WTC11 (cell line): ENCODE results near the gene LHPP.

ENCODE experiments used
- HMGXB4 ChIP-seq: sonication (generic); formaldehyde crosslinking; IDR thresholded peaks from 2 replicates; pipeline ENCODE4 v1.8.1; 2023; ENCODE audit warnings: mild to moderate bottlenecking, moderate library complexity, missing genetic modification reagents
- JUN ChIP-seq: sonication (generic); formaldehyde crosslinking; IDR thresholded peaks from 2 replicates; pipeline ENCODE4 v1.8.0; 2023; ENCODE audit warnings: mild to moderate bottlenecking, missing genetic modification reagents
- NFE2L1 ChIP-seq: sonication (generic); formaldehyde crosslinking; IDR thresholded peaks from 2 replicates; pipeline ENCODE4 v1.8.1; 2023; ENCODE audit warnings: missing genetic modification reagents
- NR1H2 ChIP-seq: sonication (generic); formaldehyde crosslinking; IDR thresholded peaks from 2 replicates; pipeline ENCODE4 v1.9.0; 2021; ENCODE audit warnings: mild to moderate bottlenecking, moderate library complexity, missing genetic modification reagents
- NR3C1 ChIP-seq: sonication (generic); formaldehyde crosslinking; conservative IDR thresholded peaks from 2 replicates; pipeline ENCODE4 v1.8.1; 2023; ENCODE audit warnings: low read depth, mild to moderate bottlenecking, missing genetic modification reagents
- STAT6 ChIP-seq: sonication (generic); formaldehyde crosslinking; conservative IDR thresholded peaks from 2 replicates; pipeline ENCODE4 v1.8.1; 2023; ENCODE audit warnings: mild to moderate bottlenecking, low read depth, missing genetic modification reagents, moderate library complexity
- ZNF512 ChIP-seq: sonication (generic); formaldehyde crosslinking; IDR thresholded peaks from 2 replicates; pipeline ENCODE4 v1.8.1; 2022; ENCODE audit warnings: missing genetic modification reagents, borderline replicate concordance
- TF ChIP-seq, protein P1 (sequence below): fragments of 200-600 bp; IDR thresholded peaks from 2 replicates; pipeline ENCODE4 v1.8.0; 2022; ENCODE audit warnings: antibody characterized with exemption
- TF ChIP-seq, protein P2 (sequence below): sonication (generic); formaldehyde crosslinking; IDR thresholded peaks from 2 replicates; pipeline ENCODE4 v1.8.1; 2023; ENCODE audit warnings: mild to moderate bottlenecking, missing genetic modification reagents, moderate library complexity
- TF ChIP-seq, protein P3 (sequence below): sonication (generic); formaldehyde crosslinking; conservative IDR thresholded peaks from 2 replicates; pipeline ENCODE4 v1.8.1; 2022; ENCODE audit warnings: mild to moderate bottlenecking, missing genetic modification reagents
- TF ChIP-seq, protein P4 (sequence below): sonication (generic); formaldehyde crosslinking; IDR thresholded peaks from 2 replicates; pipeline ENCODE4 v1.8.0; 2022; ENCODE audit warnings: mild to moderate bottlenecking, missing genetic modification reagents
- TF ChIP-seq, protein P5 (sequence below): sonication (generic); formaldehyde crosslinking; IDR thresholded peaks from 2 replicates; pipeline ENCODE4 v1.8.1; 2023; ENCODE audit warnings: mild to moderate bottlenecking, missing genetic modification reagents, borderline replicate concordance

GRCh38 chr10:124497196-124497881, 35.7 kb downstream of the LHPP start:
- no peak for TF ChIP-seq JUN
- no peak for TF ChIP-seq ZNF512 (CRISPR knock-in tag)
- TF ChIP-seq, protein P1, sequence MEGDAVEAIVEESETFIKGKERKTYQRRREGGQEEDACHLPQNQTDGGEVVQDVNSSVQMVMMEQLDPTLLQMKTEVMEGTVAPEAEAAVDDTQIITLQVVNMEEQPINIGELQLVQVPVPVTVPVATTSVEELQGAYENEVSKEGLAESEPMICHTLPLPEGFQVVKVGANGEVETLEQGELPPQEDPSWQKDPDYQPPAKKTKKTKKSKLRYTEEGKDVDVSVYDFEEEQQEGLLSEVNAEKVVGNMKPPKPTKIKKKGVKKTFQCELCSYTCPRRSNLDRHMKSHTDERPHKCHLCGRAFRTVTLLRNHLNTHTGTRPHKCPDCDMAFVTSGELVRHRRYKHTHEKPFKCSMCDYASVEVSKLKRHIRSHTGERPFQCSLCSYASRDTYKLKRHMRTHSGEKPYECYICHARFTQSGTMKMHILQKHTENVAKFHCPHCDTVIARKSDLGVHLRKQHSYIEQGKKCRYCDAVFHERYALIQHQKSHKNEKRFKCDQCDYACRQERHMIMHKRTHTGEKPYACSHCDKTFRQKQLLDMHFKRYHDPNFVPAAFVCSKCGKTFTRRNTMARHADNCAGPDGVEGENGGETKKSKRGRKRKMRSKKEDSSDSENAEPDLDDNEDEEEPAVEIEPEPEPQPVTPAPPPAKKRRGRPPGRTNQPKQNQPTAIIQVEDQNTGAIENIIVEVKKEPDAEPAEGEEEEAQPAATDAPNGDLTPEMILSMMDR = no peak
- TF ChIP-seq, protein P2, sequence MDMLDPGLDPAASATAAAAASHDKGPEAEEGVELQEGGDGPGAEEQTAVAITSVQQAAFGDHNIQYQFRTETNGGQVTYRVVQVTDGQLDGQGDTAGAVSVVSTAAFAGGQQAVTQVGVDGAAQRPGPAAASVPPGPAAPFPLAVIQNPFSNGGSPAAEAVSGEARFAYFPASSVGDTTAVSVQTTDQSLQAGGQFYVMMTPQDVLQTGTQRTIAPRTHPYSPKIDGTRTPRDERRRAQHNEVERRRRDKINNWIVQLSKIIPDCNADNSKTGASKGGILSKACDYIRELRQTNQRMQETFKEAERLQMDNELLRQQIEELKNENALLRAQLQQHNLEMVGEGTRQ (CRISPR knock-in tag) = no peak
- no peak for TF ChIP-seq NR3C1 (CRISPR knock-in tag)
- TF ChIP-seq, protein P3, sequence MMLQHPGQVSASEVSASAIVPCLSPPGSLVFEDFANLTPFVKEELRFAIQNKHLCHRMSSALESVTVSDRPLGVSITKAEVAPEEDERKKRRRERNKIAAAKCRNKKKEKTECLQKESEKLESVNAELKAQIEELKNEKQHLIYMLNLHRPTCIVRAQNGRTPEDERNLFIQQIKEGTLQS (CRISPR knock-in tag) = no peak
- TF ChIP-seq STAT6 = no peak
- no peak for TF ChIP-seq NR1H2 (CRISPR knock-in tag)
- TF ChIP-seq HMGXB4 (CRISPR knock-in tag) = no peak
- TF ChIP-seq NFE2L1 (CRISPR knock-in tag) = no peak
- TF ChIP-seq, protein P4, sequence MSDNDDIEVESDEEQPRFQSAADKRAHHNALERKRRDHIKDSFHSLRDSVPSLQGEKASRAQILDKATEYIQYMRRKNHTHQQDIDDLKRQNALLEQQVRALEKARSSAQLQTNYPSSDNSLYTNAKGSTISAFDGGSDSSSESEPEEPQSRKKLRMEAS (CRISPR knock-in tag) = no peak
- TF ChIP-seq, protein P5, sequence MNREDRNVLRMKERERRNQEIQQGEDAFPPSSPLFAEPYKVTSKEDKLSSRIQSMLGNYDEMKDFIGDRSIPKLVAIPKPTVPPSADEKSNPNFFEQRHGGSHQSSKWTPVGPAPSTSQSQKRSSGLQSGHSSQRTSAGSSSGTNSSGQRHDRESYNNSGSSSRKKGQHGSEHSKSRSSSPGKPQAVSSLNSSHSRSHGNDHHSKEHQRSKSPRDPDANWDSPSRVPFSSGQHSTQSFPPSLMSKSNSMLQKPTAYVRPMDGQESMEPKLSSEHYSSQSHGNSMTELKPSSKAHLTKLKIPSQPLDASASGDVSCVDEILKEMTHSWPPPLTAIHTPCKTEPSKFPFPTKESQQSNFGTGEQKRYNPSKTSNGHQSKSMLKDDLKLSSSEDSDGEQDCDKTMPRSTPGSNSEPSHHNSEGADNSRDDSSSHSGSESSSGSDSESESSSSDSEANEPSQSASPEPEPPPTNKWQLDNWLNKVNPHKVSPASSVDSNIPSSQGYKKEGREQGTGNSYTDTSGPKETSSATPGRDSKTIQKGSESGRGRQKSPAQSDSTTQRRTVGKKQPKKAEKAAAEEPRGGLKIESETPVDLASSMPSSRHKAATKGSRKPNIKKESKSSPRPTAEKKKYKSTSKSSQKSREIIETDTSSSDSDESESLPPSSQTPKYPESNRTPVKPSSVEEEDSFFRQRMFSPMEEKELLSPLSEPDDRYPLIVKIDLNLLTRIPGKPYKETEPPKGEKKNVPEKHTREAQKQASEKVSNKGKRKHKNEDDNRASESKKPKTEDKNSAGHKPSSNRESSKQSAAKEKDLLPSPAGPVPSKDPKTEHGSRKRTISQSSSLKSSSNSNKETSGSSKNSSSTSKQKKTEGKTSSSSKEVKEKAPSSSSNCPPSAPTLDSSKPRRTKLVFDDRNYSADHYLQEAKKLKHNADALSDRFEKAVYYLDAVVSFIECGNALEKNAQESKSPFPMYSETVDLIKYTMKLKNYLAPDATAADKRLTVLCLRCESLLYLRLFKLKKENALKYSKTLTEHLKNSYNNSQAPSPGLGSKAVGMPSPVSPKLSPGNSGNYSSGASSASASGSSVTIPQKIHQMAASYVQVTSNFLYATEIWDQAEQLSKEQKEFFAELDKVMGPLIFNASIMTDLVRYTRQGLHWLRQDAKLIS (CRISPR knock-in tag) = no peak
